ENCODE results near the gene LGR4.

DNA sequence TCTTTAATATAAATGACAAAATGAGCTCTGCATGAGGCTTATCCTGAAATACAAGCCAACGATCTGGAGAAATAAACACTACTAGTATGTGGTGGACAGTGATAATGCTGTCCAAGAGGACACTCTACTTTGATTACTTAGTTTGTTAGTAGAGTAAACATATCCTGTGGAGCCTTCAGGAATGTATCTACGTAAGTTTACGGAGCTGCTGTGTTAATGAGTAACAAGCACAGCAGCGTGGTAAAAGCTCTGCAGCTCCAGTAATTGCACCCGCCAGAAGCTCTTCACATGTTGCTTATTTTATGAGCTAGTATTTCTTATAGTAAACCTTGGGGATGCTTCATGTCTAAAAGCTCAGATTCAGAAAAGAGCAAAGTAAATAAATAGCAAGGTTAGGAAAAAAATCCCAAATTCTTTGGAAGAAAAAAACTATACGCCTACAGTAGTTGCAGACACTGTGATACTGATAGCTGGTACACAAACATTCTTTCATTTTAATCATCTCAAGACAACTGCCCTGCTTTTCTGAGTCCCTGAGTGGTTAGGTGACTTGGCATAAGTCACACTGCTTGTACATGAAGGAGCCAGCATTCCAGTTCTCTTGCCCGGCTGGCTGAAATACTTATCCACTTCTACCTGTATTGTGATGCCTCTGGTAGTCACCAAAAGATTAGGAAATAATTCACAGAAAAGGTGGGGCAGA lies 76.9 kb downstream of the LGR4 start:
- TF ChIP-seq, protein P1, sequence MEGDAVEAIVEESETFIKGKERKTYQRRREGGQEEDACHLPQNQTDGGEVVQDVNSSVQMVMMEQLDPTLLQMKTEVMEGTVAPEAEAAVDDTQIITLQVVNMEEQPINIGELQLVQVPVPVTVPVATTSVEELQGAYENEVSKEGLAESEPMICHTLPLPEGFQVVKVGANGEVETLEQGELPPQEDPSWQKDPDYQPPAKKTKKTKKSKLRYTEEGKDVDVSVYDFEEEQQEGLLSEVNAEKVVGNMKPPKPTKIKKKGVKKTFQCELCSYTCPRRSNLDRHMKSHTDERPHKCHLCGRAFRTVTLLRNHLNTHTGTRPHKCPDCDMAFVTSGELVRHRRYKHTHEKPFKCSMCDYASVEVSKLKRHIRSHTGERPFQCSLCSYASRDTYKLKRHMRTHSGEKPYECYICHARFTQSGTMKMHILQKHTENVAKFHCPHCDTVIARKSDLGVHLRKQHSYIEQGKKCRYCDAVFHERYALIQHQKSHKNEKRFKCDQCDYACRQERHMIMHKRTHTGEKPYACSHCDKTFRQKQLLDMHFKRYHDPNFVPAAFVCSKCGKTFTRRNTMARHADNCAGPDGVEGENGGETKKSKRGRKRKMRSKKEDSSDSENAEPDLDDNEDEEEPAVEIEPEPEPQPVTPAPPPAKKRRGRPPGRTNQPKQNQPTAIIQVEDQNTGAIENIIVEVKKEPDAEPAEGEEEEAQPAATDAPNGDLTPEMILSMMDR (conservative IDR thresholded peaks at IDR 0.05) = no peak
- no peak for TF ChIP-seq EZH2 (IDR thresholded peaks at IDR 0.05; ENCODE audit: low read depth)

All from PC-9 (cell line).